Measurements from ENCODE around the gene TNNC2. TPM values are rescaled to one million over a fixed set of nuclear protein-coding genes. Genes with fewer than 3 reads are reported as not detected.
A peak's percentile ranks its signal among the peaks of the same experiment; 100 is the strongest.
"Not testable (repeated sequence)": the region's sequence is repeated elsewhere in the genome, so short reads cannot be mapped to it uniquely, and the experiment has no call there.

The TNNC2 gene
- total RNA-seq, 2 experiments from 2014 or later: not detected

DNA sequence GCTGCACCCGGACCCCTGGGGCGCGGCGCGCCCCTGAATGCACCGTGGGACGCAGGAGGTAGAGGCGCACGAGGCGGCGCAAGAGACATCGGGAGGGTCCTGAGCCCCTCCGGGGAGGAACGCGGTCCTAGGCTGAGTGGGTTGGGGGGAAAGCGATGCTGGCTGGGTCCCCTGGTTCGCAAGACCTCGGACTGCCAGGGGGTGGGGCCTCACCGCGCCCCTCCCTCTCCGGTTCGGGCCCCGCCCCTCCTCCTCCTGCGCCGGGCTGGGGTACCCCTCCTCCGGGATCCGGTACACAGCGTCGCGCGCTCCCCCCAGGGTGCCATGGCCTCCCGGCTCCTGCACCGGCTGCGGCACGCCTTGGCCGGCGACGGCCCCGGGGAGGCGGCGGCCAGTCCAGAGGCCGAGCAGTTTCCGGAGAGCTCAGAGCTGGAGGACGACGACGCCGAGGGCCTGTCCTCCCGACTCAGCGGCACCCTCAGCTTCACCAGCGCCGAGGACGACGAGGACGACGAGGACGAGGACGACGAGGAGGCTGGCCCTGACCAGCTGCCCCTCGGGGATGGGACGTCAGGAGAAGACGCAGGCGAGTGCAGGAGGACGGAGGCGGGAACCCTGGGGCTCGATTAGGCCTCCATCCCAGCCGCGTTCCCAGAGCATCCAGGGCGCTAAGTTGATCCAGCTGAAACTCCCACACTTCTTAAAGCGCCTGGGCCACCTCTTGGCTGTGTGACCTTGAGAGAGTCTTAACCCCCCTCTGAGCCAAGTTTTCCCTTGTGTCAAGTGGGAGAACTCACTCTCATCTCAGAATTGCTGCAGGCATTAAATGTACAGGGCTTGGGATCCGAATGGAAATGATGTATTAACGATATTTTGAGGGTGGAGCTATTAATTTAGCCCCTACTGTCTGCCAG, 7.0 kb upstream of the TNNC2 start:
- peak; percentile 83 for ATAC-seq
- H3K27me3 Mint-ChIP-seq: no peaks in the 10 kb centered on the region
- intact Hi-C loops (cut with micrococcal nuclease): no loop called here
- peaks cover 10% of the 10 kb centered on the region for H3K4me1 Mint-ChIP-seq (ENCODE audit: low read depth)
- no peak overlapping the region for H3K27ac Mint-ChIP-seq
- peak overlapping the region; percentile 73 for H3K4me3 Mint-ChIP-seq
- H3K36me3 Mint-ChIP-seq (ENCODE audit: low read depth): no peaks in the 10 kb centered on the region
- ChIA-PET POLR2A (interaction anchor here (0.8 to 1.6 kb wide), 7 partner anchors 17 to 138 kb away, joined by 4 to 5 read pairs (median 4); partner anchors contain the start of genes CTSA, NEURL2, UBE2C and ZNF335), CTCF (interaction anchor here (0.6 to 3.5 kb wide), 6 partner anchors 10 to 682 kb away, joined by 3 to 9 read pairs (median 5); no protein-coding TSS in a partner anchor)
- peak; percentile 43 for DNase-seq
- TF ChIP-seq, protein P1, sequence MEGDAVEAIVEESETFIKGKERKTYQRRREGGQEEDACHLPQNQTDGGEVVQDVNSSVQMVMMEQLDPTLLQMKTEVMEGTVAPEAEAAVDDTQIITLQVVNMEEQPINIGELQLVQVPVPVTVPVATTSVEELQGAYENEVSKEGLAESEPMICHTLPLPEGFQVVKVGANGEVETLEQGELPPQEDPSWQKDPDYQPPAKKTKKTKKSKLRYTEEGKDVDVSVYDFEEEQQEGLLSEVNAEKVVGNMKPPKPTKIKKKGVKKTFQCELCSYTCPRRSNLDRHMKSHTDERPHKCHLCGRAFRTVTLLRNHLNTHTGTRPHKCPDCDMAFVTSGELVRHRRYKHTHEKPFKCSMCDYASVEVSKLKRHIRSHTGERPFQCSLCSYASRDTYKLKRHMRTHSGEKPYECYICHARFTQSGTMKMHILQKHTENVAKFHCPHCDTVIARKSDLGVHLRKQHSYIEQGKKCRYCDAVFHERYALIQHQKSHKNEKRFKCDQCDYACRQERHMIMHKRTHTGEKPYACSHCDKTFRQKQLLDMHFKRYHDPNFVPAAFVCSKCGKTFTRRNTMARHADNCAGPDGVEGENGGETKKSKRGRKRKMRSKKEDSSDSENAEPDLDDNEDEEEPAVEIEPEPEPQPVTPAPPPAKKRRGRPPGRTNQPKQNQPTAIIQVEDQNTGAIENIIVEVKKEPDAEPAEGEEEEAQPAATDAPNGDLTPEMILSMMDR (IDR thresholded peaks at IDR 0.05): no peak
- H3K9me3 Mint-ChIP-seq: no peaks in the 10 kb centered on the region

DNA sequence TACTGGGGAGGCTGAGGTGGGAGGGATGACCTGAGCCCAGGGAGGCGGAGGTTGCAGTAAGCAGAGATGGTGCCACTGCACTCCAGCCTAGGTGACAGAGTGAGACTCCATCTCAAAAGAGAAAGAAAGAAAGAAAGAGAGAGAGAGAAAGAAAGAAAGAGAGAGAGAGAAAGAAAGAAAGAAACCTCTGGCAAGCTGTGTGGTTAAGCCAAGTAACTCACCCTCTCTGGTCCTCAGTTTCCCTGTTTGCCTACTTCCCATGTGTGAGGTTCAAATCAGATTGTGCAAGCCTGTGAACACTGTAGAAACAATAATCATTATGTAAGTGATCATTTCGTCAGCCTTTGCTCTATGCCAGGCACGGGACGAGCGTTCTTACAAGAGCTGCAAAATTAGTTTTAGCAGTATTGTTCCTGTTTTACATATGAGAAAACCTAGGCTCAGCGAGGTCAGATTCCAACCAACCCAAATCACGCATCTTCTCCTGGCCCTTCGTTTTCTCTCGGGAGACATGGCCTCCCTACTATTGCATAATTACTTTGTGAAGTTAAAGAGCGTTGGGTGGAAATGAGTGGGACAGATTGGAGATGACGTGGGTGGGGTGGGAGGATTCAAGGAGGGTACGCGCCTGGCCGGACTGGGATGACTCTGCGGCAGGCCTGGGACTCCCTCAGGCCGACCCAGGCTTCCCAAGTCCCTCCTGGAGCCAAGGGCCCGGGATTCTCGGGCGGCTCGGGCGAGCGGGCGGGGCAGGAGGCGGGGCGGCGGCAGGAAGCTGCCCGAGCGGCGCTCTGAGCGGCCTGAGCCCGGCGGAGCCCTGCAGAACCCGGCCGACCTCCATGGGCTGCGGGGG, 6.1 kb upstream of the TNNC2 start, which contains the start of gene SNX21:
Gene SNX21, plus strand, starts transcription at position 770 of the 853 bp plus-strand sequence. CDS start 121 bp downstream, outside the sequence.
- Mint-ChIP-seq H3K9me3 (no peaks in the 10 kb centered on the region), H3K27me3 (no peaks in the 10 kb centered on the region), H3K4me1 (ENCODE audit: low read depth) (peaks cover 10% of the 10 kb centered on the region), H3K4me3 (peak within 1 kb of the TSS; percentile 73), H3K27ac (peak within 1 kb of the TSS; percentile 57), H3K36me3 (ENCODE audit: low read depth) (no peaks in the 10 kb centered on the region)
- intact Hi-C loops (cut with micrococcal nuclease): no loop called here
- ChIA-PET POLR2A (interaction anchor here (0.9 to 1.6 kb wide), 8 partner anchors 9 to 139 kb away, joined by 3 to 5 read pairs (median 4); partner anchors contain the start of genes CTSA, NEURL2, UBE2C and ZNF335), CTCF (interaction anchor here (1.0 to 1.5 kb wide), 5 partner anchors 9 to 154 kb away, joined by 3 to 8 read pairs (median 5); no protein-coding TSS in a partner anchor)
- DNase-seq (peak; percentile 31), ATAC-seq (peak; percentile 78)
- TF ChIP-seq, protein P1 (IDR thresholded peaks at IDR 0.05): no peak

DNA sequence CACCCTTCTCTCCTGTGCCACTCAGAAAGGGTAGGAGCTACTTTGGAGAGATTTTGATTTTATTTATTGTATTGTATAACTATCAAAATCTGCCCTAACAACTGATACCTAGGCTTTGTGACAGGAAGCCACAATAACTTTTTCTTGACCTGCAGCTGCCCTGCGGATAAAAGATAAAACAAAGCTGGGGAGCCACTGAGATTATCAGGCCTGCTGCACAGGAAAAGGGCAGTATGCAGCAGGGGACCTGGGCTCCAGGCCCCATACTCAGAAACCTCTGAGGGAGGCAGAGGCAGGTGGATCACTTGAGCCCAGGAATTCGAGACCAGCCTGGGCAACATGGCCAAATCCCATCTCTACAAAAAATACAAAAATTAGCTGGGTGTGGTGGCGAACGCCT, 5.5 kb upstream of the TNNC2 start:
- Mint-ChIP-seq H3K27me3 (no peaks in the 10 kb centered on the region), H3K27ac (no peak overlapping the region), H3K36me3 (ENCODE audit: low read depth) (no peaks in the 10 kb centered on the region), H3K9me3 (no peaks in the 10 kb centered on the region), H3K4me1 (ENCODE audit: low read depth) (peaks cover 10% of the 10 kb centered on the region), H3K4me3 (peak overlapping the region; percentile 73)
- CTCF ChIA-PET: interaction anchor here (1.0 to 1.4 kb wide), 4 partner anchors 33 to 154 kb away, joined by 3 to 8 read pairs (median 4); no protein-coding TSS in a partner anchor
- ATAC-seq (no peak), DNase-seq (no peak)
- POLR2A ChIA-PET: interaction anchor here (0.9 to 1.6 kb wide), 7 partner anchors 8 to 139 kb away, joined by 3 to 5 read pairs (median 4); partner anchors contain the start of genes CTSA, NEURL2, UBE2C and ZNF335
- TF ChIP-seq, protein P1 (IDR thresholded peaks at IDR 0.05): no peak
- intact Hi-C loops (cut with micrococcal nuclease): no loop called here

- peaks cover 11% of the 10 kb centered on the region for H3K4me1 Mint-ChIP-seq (ENCODE audit: low read depth)
- POLR2A ChIA-PET; DNase-seq; H3K27me3 Mint-ChIP-seq; H3K4me3 Mint-ChIP-seq; H3K36me3 Mint-ChIP-seq (ENCODE audit: low read depth); ATAC-seq; H3K9me3 Mint-ChIP-seq; H3K27ac Mint-ChIP-seq: not testable (repeated sequence)
- CTCF ChIA-PET: interaction anchor here (1.6 kb wide), 1 partner anchor 31 kb away, joined by 4 read pairs; no protein-coding TSS in a partner anchor
- intact Hi-C loops (cut with micrococcal nuclease): loop anchor here (10.0 kb wide), 1 partner anchor 105 kb away; the partner anchor contains the start of gene PCIF1
Measured at GRCh38 chr20:45829673-45830106, 2.6 kb upstream of the TNNC2 start.

- intact Hi-C loops (cut with micrococcal nuclease): loop anchor here (10.0 kb wide), 1 partner anchor 106 kb away; the partner anchor contains the start of gene PCIF1
- Mint-ChIP-seq H3K27me3 (peaks cover 11% of the 10 kb centered on the region), H3K4me1 (ENCODE audit: low read depth) (peaks cover 17% of the 10 kb centered on the region), H3K36me3 (ENCODE audit: low read depth) (no peaks in the 10 kb centered on the region), H3K27ac (no peak overlapping the region), H3K4me3 (no peak overlapping the region), H3K9me3 (no peaks in the 10 kb centered on the region)
- ChIA-PET POLR2A (no interaction called here), CTCF (interaction anchor here (1.1 kb wide), 1 partner anchor 141 kb away, joined by 3 read pairs; no protein-coding TSS in a partner anchor)
- DNase-seq (no peak), ATAC-seq (no peak)
- TF ChIP-seq, protein P1 (IDR thresholded peaks at IDR 0.05): no peak
Measured at GRCh38 chr20:45828589-45828988, 1.5 kb upstream of the TNNC2 start.
